LoVo (cell line): ENCODE measurements around the gene FNDC1.
A peak's percentile ranks its signal among the peaks of the same experiment; 100 is the strongest.
"Not testable (repeated sequence)": the region's sequence is repeated elsewhere in the genome, so short reads cannot be mapped to it uniquely, and the experiment has no call there.

ENCODE experiments used
- DNase-seq: peaks from one replicate; pipeline ENCODE4 v3.0.0-alpha.2; 2016; ENCODE audit warnings: low spot score

FNDC1 gene

GRCh38 chr6:159169193-159169555, at the start of gene FNDC1:
TSS of gene FNDC1 (plus strand) at chr6:159169400. CDS start at chr6:159169597, 197 bp downstream.
- no peak for DNase-seq

- DNase-seq, result no peak
These were observed 49.4 kb upstream of the FNDC1 start for GRCh38 chr6:159119791-159120190.

DNA sequence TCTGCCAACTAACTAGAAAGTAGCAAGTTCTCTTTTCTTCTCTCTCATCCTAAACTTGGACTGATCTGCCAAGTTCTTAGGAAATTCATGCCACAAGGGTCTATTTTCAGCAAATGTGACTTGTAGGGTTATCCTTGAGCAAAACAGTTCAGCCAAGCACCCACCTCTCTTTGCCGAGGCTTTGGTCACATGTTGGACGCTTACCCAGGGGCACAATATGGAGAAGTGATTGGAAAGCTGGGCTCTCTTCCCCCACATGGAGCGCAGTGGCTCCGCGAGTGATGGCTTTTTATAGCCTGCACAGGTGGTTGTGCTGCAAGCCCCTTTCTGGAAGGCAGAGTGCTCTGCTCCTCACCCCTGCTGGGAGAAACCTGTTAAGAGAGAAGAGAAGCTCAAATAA, 47.7 kb upstream of the FNDC1 start:
- DNase-seq, result no peak

DNA sequence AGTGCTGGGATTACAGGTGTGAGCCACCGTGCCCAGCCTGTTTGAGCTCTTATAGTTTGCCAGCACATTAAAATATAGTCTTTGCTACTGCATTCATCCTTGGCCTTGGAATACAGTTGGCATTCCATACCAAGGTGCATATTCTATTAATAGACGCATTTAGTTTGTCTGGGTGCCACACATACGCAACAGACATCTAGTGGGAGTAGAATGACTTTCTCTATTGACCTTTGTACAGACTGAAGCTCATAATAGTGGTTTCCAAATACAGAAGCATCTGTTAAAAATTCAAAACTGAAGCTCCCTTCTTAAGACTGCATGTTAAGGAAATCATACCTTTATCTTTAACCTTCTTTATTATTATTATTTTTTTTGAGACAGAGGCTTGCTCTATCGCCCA, 46.7 kb upstream of the FNDC1 start:
- DNase-seq, result no peak

- DNase-seq, result not testable (repeated sequence)
These were observed 45.4 kb upstream of the FNDC1 start for GRCh38 chr6:159123831-159124230.

GRCh38 chr6:159125014-159125609, 44.1 kb upstream of the FNDC1 start:
- no peak for DNase-seq

GRCh38 chr6:159125951-159126352, 43.2 kb upstream of the FNDC1 start:
- no peak for DNase-seq

- no peak for DNase-seq
These were observed 42.6 kb upstream of the FNDC1 start for GRCh38 chr6:159126590-159126989.

GRCh38 chr6:159127701-159128100, 41.5 kb upstream of the FNDC1 start:
- no peak for DNase-seq

DNA sequence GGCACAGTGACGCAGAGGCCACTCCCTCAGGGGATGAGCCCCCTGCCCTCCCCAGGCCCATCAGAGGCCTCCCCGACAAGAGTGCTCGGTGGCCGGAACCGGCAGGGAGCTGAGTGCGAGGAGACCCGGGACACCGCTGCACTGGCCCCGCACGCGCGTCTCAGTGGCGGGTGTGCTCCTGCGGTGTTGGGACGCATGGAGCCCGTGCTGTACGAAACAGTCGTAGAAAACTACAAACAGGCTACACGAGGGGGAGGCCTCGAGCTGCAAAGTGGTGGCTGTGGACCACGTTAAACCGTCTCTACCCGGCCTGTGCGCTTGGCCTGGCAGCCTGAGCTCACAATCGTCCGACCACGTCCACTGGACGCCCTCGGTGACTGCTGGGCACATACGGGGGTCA, 40.2 kb upstream of the FNDC1 start:
- no peak for DNase-seq

GRCh38 chr6:159130846-159131245, 38.4 kb upstream of the FNDC1 start:
- DNase-seq, result no peak

GRCh38 chr6:159131709-159132108, 37.5 kb upstream of the FNDC1 start:
- DNase-seq, result no peak

DNA sequence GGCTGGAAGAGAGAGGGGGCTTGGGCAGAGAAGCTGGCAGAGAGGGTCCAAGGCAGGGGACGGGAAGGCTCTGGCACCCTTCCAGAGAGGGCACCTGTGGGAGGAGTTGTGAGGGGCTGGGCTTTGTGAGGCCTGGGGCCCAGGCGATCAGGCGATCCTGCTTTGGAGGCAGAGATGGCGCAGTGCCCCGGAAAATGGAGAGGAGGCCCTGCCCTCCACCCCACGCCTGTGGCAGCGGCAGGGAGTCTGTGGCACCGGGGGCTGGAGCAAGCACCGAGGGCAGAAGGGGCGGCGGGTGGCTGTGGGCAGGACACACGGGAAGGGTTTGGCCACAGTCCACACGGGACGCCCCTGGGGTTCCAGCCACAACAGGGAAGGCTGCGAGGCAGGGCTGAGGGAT, 36.5 kb upstream of the FNDC1 start:
- DNase-seq, result no peak

DNA sequence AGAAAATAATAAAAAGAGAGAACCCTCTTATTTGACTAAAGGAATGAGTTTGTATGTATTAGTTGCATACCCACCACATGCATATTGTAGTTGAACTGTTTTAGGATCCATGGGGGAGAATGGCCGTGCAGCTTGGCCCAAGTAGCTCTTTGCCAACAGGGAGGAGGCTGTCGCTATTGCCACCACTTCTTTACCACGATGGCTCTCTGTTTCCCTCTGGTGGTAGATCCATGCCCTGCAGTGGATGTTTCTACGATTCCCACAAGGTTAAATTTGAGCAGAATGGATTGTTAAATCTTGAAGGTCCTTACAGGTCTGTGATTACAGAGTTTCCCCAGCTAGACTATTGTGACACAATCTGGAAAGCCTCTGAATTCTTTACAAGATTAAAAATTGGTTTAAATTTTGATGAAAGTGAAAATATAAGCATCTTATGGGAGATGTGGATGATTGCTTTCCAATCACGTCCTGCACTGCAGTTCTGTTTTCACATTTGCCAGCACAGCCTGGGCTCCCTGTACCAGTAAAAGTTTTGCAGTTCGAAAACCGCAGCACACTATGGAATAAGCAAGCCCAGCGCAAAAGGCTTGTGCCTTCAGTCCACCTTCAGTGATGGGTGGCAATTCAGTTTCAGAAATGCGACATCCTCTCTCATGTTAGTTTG, 34.4 kb upstream of the FNDC1 start:
- peak; percentile 66 for DNase-seq

- DNase-seq, result no peak
These were observed 31.5 kb upstream of the FNDC1 start for GRCh38 chr6:159137676-159138075.

DNA sequence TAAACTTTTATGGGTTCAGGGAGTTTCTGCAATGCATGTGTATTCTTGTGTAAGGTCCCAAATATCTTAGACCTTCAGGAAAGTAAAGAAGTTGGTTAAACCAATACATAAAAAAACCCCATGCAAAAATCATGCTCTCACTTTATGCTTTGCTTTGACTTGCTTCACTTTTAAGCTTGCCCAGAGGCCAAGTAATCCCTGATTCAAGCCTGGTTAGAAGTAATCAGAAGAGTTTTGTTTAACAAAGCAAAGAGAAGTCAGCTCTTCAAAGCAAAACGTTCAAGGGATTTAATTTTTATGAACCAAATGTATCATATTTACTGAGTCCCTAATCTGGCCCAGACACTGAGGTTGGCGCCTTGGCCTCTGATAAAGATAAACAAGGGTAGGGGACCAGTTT, 26.7 kb upstream of the FNDC1 start:
- DNase-seq, result no peak

- DNase-seq, result no peak
These were observed 20.6 kb upstream of the FNDC1 start for GRCh38 chr6:159148641-159149040.

DNA sequence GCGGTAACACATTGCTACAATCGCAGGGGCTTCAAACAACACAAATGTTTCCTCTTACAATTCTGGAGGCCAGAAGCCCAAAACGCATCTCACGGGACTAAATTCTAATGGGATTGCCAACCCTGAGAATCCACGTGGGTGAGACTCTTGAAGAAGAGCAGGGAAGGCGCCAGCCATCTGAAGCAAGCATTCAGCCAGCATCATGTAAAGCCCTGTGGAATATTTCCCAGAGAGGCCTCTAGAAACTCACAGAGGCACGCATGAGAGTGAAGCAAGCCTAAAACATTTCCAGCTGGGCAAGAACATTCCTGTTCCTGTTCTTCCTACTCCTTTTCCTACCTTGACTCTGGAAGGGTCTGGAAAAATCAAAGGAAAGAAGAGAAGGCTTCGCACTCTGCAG, 19.6 kb upstream of the FNDC1 start:
- DNase-seq, result no peak

- peak; percentile 41 for DNase-seq
These were observed 17.8 kb upstream of the FNDC1 start for GRCh38 chr6:159151266-159151855.

- no peak for DNase-seq
These were observed 17.2 kb upstream of the FNDC1 start for GRCh38 chr6:159152041-159152440.

- no peak for DNase-seq
These were observed 16.4 kb upstream of the FNDC1 start for GRCh38 chr6:159152782-159153181.

DNA sequence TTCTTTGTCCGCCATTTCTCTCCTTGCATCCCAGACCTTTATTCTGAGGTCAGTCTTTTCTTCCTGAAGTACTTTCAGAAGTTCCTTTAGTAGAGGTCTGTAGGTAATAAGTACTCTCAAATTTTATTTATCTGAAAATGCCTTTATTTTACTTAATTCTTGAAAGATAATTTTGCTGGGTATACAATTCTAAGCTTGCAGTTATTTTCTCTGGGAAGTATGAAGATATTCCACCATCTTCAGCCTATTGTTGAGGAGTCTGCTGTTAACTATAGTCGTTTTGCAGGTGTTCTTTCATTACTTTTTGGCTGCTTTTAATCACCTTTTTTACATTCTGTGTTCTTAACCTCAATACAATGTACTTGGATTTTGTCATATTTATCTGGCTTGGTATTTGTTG, 13.5 kb upstream of the FNDC1 start:
- DNase-seq, result no peak

DNA sequence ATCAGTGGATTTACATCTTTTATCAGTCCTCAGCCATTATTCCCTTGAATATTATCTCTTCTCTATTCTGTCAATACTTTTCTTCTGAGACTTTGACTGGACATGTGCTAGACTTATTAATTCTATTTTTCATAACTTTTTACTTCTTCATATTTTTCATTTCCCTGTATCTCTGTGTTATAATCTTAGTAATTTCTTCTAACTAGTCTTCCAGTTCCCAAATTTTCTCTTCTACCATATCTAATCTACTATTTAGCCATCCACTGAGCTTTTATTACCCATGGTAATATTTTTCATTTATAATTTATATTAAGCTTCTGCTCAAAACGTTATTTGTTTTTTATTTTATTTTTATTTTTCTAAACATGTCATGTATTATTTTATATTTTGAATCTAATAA, 13.1 kb upstream of the FNDC1 start:
- DNase-seq, result no peak

GRCh38 chr6:159157431-159157830, 11.8 kb upstream of the FNDC1 start:
- DNase-seq, result no peak
